NCI-H2029 treated with DMSO at 0.1 percent for 48 hours (cell line): ENCODE results near the gene CEP120.
"Not testable (repeated sequence)": the region's sequence is repeated elsewhere in the genome, so short reads cannot be mapped to it uniquely, and the experiment has no call there.

Experiments used
- DNase-seq: peaks from one replicate; lab custom pipeline; 2025; lab: John Stamatoyannopoulos, UW

The CEP120 gene

GRCh38 chr5:123423278-123424149, at the start of gene CEP120:
Gene CEP120 (minus strand): TSS chr5:123423403. CDS start chr5:123422998, 405 bp downstream.
- peak; percentile 96 for DNase-seq

DNA sequence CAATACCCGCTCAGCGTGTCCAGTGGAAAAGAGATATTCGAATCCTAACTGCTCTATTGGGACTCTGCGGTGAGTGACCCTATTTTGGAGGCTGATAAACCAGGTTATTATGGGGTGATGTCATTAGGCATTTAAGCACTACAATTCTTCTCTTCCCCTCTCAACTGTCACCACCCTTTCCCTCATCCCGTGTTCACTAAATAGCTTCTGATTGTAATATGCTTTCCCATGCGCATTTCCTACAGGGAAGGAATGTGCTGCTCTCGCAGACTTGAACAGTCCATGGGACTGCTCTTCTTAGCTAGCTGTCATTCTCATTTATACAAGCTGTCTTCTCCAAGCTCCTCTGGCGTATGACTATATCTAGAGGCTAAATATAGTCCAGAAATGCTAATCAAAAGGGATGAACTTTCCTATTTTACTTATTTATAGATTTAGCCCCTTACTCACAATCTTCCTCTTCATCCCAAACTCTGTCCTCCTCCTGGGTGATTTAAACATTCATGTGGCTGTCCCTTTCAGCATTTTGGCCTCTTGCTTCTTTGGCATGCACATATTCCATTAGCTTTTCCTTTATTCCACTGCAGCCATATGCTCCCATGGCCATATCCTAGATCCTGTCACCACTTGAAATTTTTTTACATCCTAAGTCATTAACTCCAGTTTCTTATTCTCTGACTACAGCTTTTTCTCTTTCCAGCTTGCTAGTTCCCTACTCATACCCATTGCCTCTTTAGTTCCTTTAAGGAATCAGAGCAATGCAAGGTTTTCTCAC, 49.1 kb upstream of the CEP120 start:
- DNase-seq: no peak

DNA sequence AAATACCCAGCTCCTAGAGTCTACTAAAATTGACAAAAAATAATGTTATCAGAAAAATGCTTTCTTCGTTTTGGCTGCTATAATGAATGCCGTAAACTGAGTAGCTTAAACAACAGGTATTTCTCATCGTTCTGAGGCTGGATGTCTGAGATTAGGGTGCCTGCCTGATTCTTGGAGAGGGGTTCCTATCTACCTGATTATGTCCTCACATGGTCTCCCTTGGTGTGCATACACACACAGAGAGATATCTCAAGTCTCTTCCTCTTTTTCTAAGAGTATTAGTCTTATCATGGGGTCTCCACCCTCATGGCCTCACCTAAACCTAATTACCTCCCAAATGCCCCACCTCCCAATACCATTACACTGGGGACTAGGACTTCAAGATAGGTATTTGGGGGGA, 48.2 kb upstream of the CEP120 start:
- no peak for DNase-seq

DNA sequence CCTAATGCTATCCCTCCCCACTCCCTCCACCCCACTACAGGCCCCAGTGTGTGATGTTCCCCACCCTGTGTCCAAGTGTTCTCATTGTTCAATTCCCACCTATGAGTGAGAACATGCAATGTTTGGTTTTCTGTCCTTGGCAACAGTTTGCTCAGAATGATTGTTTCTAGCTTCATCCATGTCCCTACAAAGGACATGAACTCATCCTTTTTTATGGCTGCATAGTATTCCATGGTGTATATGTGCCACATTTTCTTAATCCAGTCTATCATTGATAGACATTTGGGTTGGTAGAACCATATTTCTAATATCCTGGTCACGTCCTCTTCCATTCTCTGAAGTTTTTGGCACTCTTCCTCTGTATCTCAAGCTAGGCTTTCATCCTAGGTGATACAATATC, 43.6 kb upstream of the CEP120 start:
- not testable (repeated sequence) for DNase-seq

- DNase-seq: no peak
Observed at GRCh38 chr5:123460296-123460729, 37.1 kb upstream of the CEP120 start.

DNA sequence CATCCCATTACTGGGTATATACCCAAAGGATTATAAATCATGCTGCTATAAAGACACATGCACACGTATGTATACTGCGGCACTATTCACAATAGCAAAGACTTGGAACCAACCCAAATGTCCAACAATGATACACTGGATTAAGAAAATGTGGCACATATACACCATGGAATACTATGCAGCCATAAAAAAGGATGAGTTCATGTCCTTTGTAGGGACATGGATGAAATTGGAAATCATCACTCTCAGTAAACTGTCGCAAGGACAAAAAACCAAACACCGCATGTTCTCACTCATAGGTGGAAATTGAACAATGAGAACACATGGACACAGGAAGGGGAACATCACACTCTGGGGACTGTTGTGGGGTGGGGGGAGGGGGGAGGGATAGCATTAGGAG, 35.8 kb upstream of the CEP120 start:
- DNase-seq: not testable (repeated sequence)

GRCh38 chr5:123456242-123456641, 33.0 kb upstream of the CEP120 start:
- no peak for DNase-seq

DNA sequence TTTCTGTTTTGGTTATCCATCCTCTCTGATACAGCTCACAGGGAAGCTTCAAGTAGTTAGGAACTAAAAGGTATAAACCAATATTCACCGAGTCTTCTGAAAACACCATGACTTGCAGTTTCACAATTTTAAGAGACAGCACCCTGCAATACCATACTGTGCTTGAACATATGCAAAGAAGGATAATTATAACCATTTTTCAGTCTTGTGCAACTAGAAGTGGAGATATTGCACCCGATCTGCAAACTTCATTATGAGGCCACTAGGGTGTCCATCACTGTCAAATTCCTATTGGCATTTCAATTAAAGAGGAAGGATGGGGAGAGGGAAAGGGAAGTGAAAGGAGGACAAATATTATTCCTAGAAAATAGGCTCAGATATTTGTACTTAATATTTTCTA, 32.4 kb upstream of the CEP120 start:
- no peak for DNase-seq

GRCh38 chr5:123455095-123455494, 31.9 kb upstream of the CEP120 start:
- DNase-seq: no peak

DNA sequence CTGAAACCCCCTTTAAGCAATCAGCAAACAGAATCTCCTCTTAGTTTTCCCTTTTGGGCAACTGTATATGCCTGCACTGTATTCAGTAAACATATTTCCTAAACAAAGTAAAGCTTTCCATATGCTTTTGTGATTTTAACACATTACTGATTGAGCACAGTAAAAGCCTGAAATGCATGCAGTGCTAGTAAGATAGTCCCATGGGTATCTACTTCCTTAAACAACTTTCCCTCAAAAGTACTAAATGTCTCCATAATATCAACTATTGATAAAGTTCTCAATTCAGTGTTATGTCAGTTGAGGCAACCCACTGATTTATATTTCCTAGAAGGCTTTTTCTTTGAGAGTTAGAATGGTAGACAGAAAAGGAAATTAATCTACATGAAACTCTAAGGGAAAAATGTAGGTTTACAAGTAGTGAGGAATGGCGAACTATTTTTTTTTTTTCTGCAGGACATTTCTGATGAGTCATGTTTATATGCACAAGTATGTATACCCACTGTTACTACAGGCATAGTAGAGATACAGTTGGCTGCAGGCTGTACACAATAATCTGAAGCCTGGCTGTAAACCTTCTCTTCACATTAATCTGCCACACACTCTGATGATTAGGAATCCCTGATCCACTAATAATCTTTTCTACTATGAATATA, 31.2 kb upstream of the CEP120 start:
- no peak for DNase-seq

DNA sequence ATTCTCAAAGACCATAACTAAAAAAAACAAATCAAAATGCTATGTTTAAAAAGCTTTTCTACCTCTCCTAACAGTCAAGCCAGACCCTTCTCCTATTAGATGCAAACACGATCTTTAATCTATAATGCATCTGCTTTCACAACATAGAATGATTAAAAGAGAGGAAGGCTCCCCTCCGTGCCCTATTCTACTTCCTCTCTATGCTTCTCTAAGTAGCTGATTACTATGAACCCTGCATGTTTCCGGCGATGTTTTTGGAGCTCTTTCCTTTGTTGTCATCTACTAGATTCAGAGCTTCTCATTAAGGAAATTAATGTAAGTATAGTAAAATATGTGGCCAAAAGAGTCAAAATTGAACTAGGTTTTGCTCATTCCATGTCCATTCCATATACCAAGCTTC, 29.2 kb upstream of the CEP120 start:
- DNase-seq: no peak

DNA sequence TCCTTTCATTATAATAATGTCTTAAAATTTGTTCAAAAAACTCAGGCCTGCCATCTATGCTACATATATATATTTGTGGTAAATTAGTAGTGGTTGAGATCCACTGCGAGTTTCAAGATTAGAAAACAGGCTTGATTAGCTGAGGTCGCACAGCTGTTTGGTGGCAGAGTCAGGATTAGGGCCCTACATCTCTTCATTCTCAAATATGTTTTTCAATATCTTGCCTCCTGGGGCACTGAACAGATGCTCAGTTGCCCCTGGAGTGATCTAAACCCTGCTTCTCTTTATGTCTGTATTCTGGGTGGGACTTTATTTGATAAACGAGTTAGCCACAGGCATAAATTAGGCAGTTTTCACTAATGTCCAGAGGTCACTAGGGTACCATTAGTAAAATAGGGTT, 27.8 kb upstream of the CEP120 start:
- DNase-seq: no peak

DNA sequence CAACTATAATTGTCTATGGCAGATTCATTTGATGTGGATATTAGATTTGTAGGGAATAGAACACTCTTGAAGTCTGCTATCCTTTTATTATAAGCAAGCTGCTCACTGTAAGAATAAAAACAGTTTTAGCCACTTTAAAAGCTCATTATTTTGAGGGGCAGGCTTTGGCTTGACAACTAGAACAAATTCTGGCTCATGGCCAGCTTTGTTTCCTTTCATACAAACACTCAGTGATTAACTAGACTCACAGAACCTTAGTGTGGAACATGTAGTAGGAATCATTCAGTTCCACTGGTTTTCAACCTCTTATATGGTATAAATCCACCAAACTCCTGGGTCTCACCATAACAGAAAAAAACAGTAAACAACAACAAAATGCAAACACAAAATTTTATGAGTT, 27.4 kb upstream of the CEP120 start:
- peak; percentile 34 for DNase-seq

GRCh38 chr5:123450114-123450513, 26.9 kb upstream of the CEP120 start:
- DNase-seq: no peak

- DNase-seq: no peak
Observed at GRCh38 chr5:123449424-123449974, 26.3 kb upstream of the CEP120 start.

DNA sequence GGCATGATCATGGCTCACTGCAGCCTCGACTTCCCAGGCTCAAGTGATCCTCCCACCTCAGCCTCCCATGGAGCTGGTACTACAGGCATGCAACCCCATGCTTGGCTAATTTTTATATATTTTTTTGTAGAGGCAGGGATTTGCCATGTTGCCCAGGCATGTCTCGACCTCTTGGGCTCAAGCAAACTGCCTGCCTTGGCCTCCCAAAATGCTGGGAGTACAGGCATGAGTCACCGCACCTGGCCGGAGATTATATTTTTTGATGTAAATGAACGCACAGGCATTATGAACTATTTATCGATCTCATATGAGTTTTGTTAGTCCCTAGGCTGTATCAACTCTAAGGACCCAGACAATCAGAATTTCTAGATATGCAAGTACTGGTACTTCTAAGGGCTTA, 25.5 kb upstream of the CEP120 start:
- DNase-seq: no peak

DNA sequence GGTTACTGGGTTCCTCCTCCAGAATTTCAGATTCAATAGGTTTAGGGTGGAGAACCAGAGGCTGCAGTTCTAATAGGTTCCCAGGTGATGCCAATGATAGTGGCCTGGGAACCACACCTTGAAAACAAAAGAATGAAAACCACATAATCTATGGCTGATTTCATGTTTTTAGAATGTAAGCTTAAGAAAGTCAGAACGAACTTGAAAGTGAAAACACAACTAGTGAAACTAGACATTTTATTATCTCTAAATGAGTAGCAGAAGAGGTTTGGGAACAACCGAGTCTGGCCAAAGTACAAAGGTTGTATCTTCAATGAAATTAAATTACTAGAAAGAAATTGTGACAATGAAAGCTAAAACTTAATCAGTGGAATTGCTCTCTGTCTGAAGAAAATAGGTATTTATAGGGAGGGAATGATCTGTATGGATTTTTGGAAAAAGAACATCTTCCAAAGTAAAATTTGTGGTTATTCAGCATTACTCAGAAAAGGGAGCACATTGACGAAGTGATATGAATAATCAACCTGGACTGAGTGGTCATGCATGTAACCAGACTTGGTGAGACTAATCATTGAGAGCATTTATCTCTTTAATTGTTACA, 24.9 kb upstream of the CEP120 start:
- no peak for DNase-seq

- DNase-seq: no peak
Observed at GRCh38 chr5:123444016-123444415, 20.8 kb upstream of the CEP120 start.

- no peak for DNase-seq
Observed at GRCh38 chr5:123441408-123441807, 18.2 kb upstream of the CEP120 start.

DNA sequence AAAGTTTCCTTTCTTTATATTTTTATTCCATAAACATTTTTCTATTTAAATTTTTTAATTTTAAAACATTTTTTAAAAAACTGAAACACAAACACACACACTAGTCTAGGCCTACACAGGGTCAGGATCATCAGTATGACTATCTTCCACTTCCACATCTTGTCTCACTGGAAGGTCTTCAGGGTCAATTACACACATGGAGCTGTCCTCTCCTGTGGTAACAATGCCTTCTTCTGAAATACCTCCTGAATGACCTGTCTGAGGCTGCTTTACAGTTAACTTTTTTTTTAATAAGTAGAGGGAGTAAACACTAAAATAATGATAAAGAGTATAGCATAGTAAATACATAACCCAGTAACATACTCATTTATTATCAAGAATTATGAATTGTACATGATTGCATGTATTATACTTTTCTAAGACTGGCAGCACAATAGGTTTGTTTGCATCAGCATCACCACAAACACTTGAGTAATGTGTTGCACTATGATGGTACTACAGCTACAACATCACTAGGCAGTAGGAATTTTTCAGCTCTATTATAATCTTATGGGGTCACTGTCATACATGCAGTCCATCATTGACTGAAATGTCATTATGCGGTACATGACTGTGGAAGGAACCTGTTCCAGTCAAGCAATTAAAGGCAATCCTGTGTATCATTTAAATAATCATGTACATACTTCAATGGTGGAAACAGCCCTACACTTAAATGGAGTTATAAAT, 17.4 kb upstream of the CEP120 start:
- no peak for DNase-seq

DNA sequence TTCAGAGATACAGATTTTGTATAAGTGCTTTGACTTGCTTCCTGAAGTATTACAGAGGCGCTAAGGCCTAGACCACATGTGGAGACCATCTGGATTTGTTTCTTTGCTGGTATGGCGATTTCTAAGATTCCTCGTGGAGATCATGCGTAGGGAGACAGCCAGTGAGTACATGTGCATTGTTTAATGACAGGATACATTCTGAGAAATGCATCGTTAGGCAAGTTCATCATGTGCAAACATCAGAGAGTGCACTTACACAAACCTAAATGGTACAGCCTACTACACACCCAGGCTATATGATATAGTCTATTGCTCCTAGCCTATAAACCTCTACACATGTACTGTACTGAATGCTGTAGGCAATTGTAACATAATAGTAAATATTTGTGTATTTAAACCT, 16.5 kb upstream of the CEP120 start:
- DNase-seq: no peak
